Measurements from ENCODE around the gene MRPL21. TPM values are rescaled to one million over a fixed set of nuclear protein-coding genes. Genes with fewer than 3 reads are reported as not detected.
A peak's percentile ranks its signal among the peaks of the same experiment; 100 is the strongest.

The MRPL21 gene
- total and polyA plus RNA-seq, 4 donors = 27.0 to 101 (median 58.3) TPM

DNA sequence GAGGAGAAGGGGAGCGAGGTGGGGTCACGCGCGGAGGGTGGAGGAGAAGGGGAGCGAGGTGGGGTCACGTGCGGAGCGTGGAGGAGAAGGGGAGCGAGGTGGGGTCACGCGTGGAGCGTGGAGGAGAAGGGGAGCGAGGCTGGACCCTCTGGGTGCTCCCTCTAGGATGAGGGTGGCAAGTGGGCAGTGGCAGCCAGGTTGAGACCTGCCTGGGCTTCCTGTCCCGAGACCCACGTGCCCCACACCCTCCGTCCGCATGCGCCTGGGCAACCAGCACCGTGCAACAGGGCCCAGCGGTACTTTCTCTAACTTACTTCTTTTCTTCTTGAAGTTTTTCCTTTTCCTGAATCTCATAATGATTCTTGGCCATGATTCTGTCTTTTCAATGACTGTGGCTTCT is 11.1 kb downstream of the MRPL21 start:
- ATAC-seq (ENCODE audit: insufficient read depth, low FRiP score) (no peak), DNase-seq (no peak)
- no peaks in the 10 kb centered on the region for H3K27me3 ChIP-seq (ENCODE audit: control insufficient read depth in 3 of 3, insufficient read depth in 3 of 3, low read length in 2 of 3)
- WGBS, 2 donors = 96 to 97% methylated on average over 19 to 20 of the region's 20 CpGs
- peaks cover 16 to 42% (median 18%) of the 10 kb centered on the region in 4 donors for H3K36me3 ChIP-seq (ENCODE audit: control insufficient read depth in 4 of 4, insufficient read depth in 4 of 4, low read length in 4 of 4)
- H3K9ac ChIP-seq (ENCODE audit: insufficient read depth in 1 of 2, low read length in 2 of 2) = no peak overlapping the region
- H3K4me3 ChIP-seq = no peak overlapping the region
- H3K4me1 ChIP-seq (ENCODE audit: control insufficient read depth in 5 of 5, insufficient read depth in 5 of 5, low read length in 5 of 5) = peaks cover 0 to 7% (median 0%) of the 10 kb centered on the region in 5 donors
- TF ChIP-seq CTCF (IDR thresholded peaks at IDR 0.05; ENCODE audit: control extremely low read depth, extremely low read depth) = no peak
- no peak overlapping the region for H3K27ac ChIP-seq (ENCODE audit: low read depth in 1 of 2, low read length in 1 of 2)
- no peaks in the 10 kb centered on the region for H3K9me3 ChIP-seq (ENCODE audit: control insufficient read depth in 4 of 4, insufficient read depth in 3 of 4, low read length in 3 of 4)

- Histone ChIP-seq H3K27ac (ENCODE audit: low read depth in 1 of 2, low read length in 1 of 2) (no peak overlapping the region), H3K36me3 (ENCODE audit: control insufficient read depth in 4 of 4, insufficient read depth in 4 of 4, low read length in 4 of 4) (peaks cover 12 to 31% (median 15%) of the 10 kb centered on the region in 4 donors), H3K27me3 (ENCODE audit: control insufficient read depth in 3 of 3, insufficient read depth in 3 of 3, low read length in 2 of 3) (no peaks in the 10 kb centered on the region), H3K4me1 (ENCODE audit: control insufficient read depth in 5 of 5, insufficient read depth in 5 of 5, low read length in 5 of 5) (peaks cover 0 to 7% (median 0%) of the 10 kb centered on the region in 5 donors), H3K4me3 (no peak overlapping the region), H3K9me3 (ENCODE audit: control insufficient read depth in 4 of 4, insufficient read depth in 3 of 4, low read length in 3 of 4) (no peaks in the 10 kb centered on the region), H3K9ac (ENCODE audit: insufficient read depth in 1 of 2, low read length in 2 of 2) (no peak overlapping the region)
- DNase-seq = no peak
- WGBS, 2 donors = 66 to 73% methylated on average over 17 of the region's 17 CpGs
- no peak for ATAC-seq (ENCODE audit: insufficient read depth, low FRiP score)
- TF ChIP-seq CTCF (IDR thresholded peaks at IDR 0.05; ENCODE audit: control extremely low read depth, extremely low read depth) = no peak
These were observed 12.2 kb downstream of the MRPL21 start for GRCh38 chr11:68891351-68891948.

DNA sequence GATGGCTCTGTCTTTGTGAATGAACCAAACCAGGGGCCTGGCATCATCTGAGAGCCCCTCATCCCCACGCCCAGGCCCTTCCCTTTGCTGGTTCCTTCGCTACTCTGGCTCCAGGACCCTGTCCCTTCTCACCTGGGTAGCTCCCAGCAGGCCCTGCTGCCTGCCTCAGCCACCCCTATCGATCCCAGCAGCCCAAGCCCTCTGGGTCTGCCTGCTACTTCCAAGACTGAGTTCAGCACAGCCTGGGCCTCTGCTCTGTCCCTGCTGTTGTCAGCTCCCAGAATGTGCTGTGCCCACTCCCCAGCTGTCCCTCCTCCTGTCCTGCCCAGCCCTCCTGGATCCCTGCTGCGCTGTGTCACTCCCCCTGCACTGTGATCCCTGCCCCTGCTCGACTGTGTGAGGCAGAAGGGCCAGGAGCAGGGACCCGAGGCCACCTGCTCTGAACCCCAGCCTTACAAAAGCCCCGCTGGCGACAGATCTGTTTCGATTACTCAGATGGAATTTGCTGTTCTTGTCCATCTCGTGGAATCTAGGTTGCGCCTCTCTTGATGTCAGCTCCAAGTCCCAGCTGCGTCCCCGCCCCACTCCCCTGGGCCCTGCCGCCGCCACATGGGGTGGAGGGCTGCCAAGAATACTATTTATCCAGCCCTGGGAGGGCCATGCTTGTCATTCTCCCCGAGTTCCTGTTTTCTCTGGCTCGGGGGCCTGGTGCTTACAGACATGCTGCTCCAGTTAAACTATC is 13.0 kb downstream of the MRPL21 start:
- Histone ChIP-seq H3K9ac (ENCODE audit: insufficient read depth in 1 of 2, low read length in 2 of 2) (no peak overlapping the region), H3K4me1 (ENCODE audit: control insufficient read depth in 5 of 5, insufficient read depth in 5 of 5, low read length in 5 of 5) (peaks cover 0 to 7% (median 0%) of the 10 kb centered on the region in 5 donors), H3K36me3 (ENCODE audit: control insufficient read depth in 4 of 4, insufficient read depth in 4 of 4, low read length in 4 of 4) (peaks cover 7 to 25% (median 11%) of the 10 kb centered on the region in 4 donors), H3K27me3 (ENCODE audit: control insufficient read depth in 3 of 3, insufficient read depth in 3 of 3, low read length in 2 of 3) (no peaks in the 10 kb centered on the region), H3K27ac (ENCODE audit: low read depth in 1 of 2, low read length in 1 of 2) (peak overlapping the region; percentile 42 to 49), H3K9me3 (ENCODE audit: control insufficient read depth in 4 of 4, insufficient read depth in 3 of 4, low read length in 3 of 4) (no peaks in the 10 kb centered on the region), H3K4me3 (no peak overlapping the region)
- no peak for TF ChIP-seq CTCF (IDR thresholded peaks at IDR 0.05; ENCODE audit: control extremely low read depth, extremely low read depth)
- DNase-seq = peak; percentile 59 to 65 (median 63)
- 50 to 54% methylated on average over 17 of the region's 17 CpGs for WGBS, 2 donors
- no peak for ATAC-seq (ENCODE audit: insufficient read depth, low FRiP score)

Measured in lung (tissue), 12 donors.